HFFc6 (cell line): ENCODE data around the gene TBX4. TPM values are rescaled to one million over a fixed set of nuclear protein-coding genes. Genes with fewer than 3 reads are reported as not detected.
A peak's percentile ranks its signal among the peaks of the same experiment; 100 is the strongest.

Source experiments
- DNase-seq: peaks from one replicate; pipeline ENCODE4 v3.0.0-alpha.2; 2018
- H3K27ac Mint-ChIP-seq: 2 replicates; pipeline ENCODE4 v1.8.0; 2020; ENCODE audit warnings: mild to moderate bottlenecking, mixed read lengths
- H3K27me3 Mint-ChIP-seq: 2 replicates; pipeline ENCODE4 v1.8.0; 2021; ENCODE audit warnings: mild to moderate bottlenecking, moderate library complexity, mixed read lengths; ENCODE audit not compliant: insufficient read depth
- H3K36me3 Mint-ChIP-seq: 2 replicates; pipeline ENCODE4 v1.8.0; 2021; ENCODE audit warnings: low read depth, mixed read lengths
- H3K4me1 Mint-ChIP-seq: 2 replicates; pipeline ENCODE4 v1.8.0; 2020; ENCODE audit warnings: low read depth, mixed read lengths
- H3K4me3 Mint-ChIP-seq: 2 replicates; pipeline ENCODE4 v1.8.0; 2020; ENCODE audit warnings: mild to moderate bottlenecking, moderate library complexity, mixed read lengths
- H3K9me3 Mint-ChIP-seq: 2 replicates; pipeline ENCODE4 v1.8.0; 2020; ENCODE audit warnings: mild to moderate bottlenecking, mixed read lengths
- CTCF ChIP-seq: fragments of 200-600 bp; sonication (generic); IDR thresholded peaks from 2 replicates; pipeline ENCODE4 v1.5.0; 2021; ENCODE audit warnings: antibody characterized with exemption, mild to moderate bottlenecking
- total RNA-seq, 6 experiments: library from RNA; stranded (reverse); fragmentation: NEBNext Ultra II Directional; extraction: Animal tissue kit (Norgen Biotek cat#: 25700); gene quantifications; 2 replicates in 1 of 6; 3 replicates in 5 of 6; pipeline ENCODE4 v1.2.3, GENCODE V29; 2021

The TBX4 gene
- total RNA-seq, 6 experiments from 2014 or later, result 0.11 to 0.26 (median 0.18) TPM; not detected in 3

- H3K36me3 Mint-ChIP-seq, result no peaks in the 10 kb centered on the region
- no peak for TF ChIP-seq CTCF
- peak overlapping the region; percentile 50; the same call in 1 of the 2 replicates for H3K27ac Mint-ChIP-seq
- peak; percentile 45 for DNase-seq
- no peaks in the 10 kb centered on the region for H3K9me3 Mint-ChIP-seq
- peaks cover 25% of the 10 kb centered on the region for H3K4me1 Mint-ChIP-seq
- H3K4me3 Mint-ChIP-seq, result no peak overlapping the region
- H3K27me3 Mint-ChIP-seq, result no peaks in the 10 kb centered on the region; the same call in 1 of the 2 replicates
These were observed 23.5 kb downstream of the TBX4 start for GRCh38 chr17:61475726-61476125.

GRCh38 chr17:61476476-61477203, 24.4 kb downstream of the TBX4 start:
- H3K9me3 Mint-ChIP-seq, result no peaks in the 10 kb centered on the region
- H3K4me1 Mint-ChIP-seq, result peaks cover 25% of the 10 kb centered on the region
- H3K27me3 Mint-ChIP-seq, result peaks cover 1% of the 10 kb centered on the region; the same call in 1 of the 2 replicates
- no peak overlapping the region for H3K4me3 Mint-ChIP-seq
- no peaks in the 10 kb centered on the region for H3K36me3 Mint-ChIP-seq
- DNase-seq, result no peak
- H3K27ac Mint-ChIP-seq, result no peak overlapping the region
- TF ChIP-seq CTCF, result no peak

- no peak for DNase-seq
- Mint-ChIP-seq H3K4me1 (peaks cover 25% of the 10 kb centered on the region), H3K27ac (no peak overlapping the region), H3K9me3 (no peaks in the 10 kb centered on the region), H3K36me3 (no peaks in the 10 kb centered on the region), H3K27me3 (peaks cover 1% of the 10 kb centered on the region; the same call in 1 of the 2 replicates), H3K4me3 (no peak overlapping the region)
- no peak for TF ChIP-seq CTCF
These were observed 25.1 kb downstream of the TBX4 start for GRCh38 chr17:61477204-61477834.

DNA sequence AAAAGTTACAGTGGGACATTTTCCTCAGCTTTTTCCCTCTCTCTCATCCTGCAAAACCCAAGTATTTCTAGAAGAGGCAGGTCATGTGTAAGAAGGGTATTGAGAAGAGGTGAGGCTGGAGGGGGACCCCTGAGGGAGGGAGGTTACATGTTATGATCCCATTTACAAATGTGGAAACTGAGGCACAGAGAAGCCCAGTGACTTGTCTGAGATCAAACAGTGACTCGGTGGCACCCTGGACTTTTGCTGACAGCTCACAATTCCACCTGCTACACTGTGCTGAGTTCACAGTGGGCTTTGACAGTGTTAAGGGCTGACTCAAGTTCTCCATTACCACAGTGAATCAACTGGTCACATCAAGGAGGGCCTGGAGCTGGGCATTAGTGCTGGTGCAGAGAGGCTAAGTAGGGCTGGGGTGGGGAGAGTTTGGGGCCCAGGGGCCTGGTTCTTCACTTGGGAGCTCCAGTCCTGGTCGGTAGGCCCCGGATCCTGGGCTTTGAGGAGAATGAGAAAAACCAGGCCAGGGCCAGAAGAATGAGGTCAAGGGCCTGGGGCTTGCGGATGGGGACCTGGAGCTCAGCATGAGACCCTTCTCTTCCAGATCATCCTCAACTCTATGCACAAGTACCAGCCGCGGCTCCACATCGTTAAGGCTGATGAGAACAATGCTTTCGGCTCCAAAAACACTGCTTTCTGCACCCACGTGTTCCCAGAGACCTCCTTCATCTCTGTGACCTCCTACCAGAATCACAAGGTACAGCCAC, 26.0 kb downstream of the TBX4 start:
- Mint-ChIP-seq H3K27me3 (peaks cover 1% of the 10 kb centered on the region; the same call in 1 of the 2 replicates), H3K27ac (no peak overlapping the region), H3K4me3 (no peak overlapping the region), H3K9me3 (no peaks in the 10 kb centered on the region), H3K4me1 (peaks cover 25% of the 10 kb centered on the region), H3K36me3 (no peaks in the 10 kb centered on the region)
- no peak for TF ChIP-seq CTCF
- no peak for DNase-seq

- Mint-ChIP-seq H3K4me1 (peaks cover 24% of the 10 kb centered on the region), H3K27me3 (peaks cover 1% of the 10 kb centered on the region; the same call in 1 of the 2 replicates), H3K9me3 (no peaks in the 10 kb centered on the region), H3K4me3 (no peak overlapping the region), H3K36me3 (no peaks in the 10 kb centered on the region), H3K27ac (no peak overlapping the region)
- DNase-seq, result no peak
- TF ChIP-seq CTCF, result no peak
These were observed 26.7 kb downstream of the TBX4 start for GRCh38 chr17:61478790-61479492.
